ENCODE data around the gene EMC8. TPM values are rescaled to one million over a fixed set of nuclear protein-coding genes. Genes with fewer than 3 reads are reported as not detected.
A peak's percentile ranks its signal among the peaks of the same experiment; 100 is the strongest.

EMC8 gene
- total RNA-seq, 1 donor from 2014 or later = 27.4 TPM

DNA sequence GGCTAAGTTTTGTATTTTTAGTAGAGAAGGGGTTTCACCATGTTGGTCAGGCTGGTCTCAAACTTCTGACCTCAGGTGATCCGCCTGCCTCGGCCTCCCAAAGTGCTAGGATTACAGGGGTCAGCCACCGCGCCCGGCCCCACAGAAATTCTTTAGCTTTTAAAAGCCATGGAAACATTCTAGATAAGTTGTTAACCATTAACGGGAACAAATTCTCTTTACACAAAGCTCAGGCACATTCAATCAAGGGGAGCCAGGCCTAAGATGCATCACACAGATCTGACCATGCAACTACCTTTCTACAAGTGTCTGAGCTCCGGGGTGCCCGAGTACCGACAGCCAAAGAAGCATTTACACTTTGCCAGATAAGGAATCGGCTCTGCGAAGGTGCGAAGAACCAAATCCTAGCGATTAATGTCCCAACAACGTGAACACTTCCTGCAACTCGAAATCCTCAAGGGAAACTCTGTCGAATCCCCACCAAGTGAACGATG is 1.0 kb downstream of the EMC8 start:
- DNase-seq (ENCODE audit: low spot score) = no peak
- Mint-ChIP-seq H3K4me1 (ENCODE audit: low read depth) (peaks cover 43% of the 10 kb centered on the region), H3K27ac (ENCODE audit: unreplicated experiment) (peak overlapping the region; percentile 57), H3K27me3 (ENCODE audit: low read depth) (no peaks in the 10 kb centered on the region), H3K4me3 (ENCODE audit: unreplicated experiment) (peak overlapping the region; percentile 85), H3K36me3 (ENCODE audit: low read depth) (peaks cover 24% of the 10 kb centered on the region), H3K9me3 (ENCODE audit: low read depth) (no peaks in the 10 kb centered on the region)
- no peak for TF ChIP-seq CTCF (IDR thresholded peaks at IDR 0.05)

DNA sequence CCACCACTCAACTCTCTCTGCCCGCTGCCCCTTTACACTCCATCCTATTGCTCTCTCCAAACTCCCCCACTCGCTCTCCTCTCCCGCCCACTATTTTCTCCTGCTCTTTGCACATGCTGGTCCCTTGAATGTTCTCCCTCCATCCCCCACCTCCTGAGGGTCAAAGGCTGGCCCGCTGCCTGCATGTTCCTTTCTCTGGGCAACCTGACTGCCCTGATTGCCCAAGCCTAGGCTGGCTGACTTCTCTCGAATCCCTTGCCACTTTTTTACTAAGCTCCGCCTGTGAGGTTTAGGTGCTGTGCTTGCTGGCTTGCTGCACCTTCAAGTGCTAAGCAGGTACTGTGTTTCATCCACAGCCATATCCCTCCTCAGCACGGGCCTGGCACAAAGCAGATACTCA is 2.7 kb downstream of the EMC8 start:
- Mint-ChIP-seq H3K36me3 (ENCODE audit: low read depth) (peaks cover 27% of the 10 kb centered on the region), H3K27me3 (ENCODE audit: low read depth) (no peaks in the 10 kb centered on the region), H3K4me1 (ENCODE audit: low read depth) (peaks cover 36% of the 10 kb centered on the region), H3K9me3 (ENCODE audit: low read depth) (peaks cover 4% of the 10 kb centered on the region), H3K4me3 (ENCODE audit: unreplicated experiment) (no peak overlapping the region), H3K27ac (ENCODE audit: unreplicated experiment) (no peak overlapping the region)
- no peak for TF ChIP-seq CTCF (IDR thresholded peaks at IDR 0.05)
- DNase-seq (ENCODE audit: low spot score) = no peak

GRCh38 chr16:85796152-85796551 is 3.2 kb downstream of the EMC8 start:
- DNase-seq (ENCODE audit: low spot score) = no peak
- peaks cover 7% of the 10 kb centered on the region for H3K9me3 Mint-ChIP-seq (ENCODE audit: low read depth)
- H3K27ac Mint-ChIP-seq (ENCODE audit: unreplicated experiment) = no peak overlapping the region
- TF ChIP-seq CTCF (IDR thresholded peaks at IDR 0.05) = no peak
- H3K36me3 Mint-ChIP-seq (ENCODE audit: low read depth) = peaks cover 28% of the 10 kb centered on the region
- peaks cover 32% of the 10 kb centered on the region for H3K4me1 Mint-ChIP-seq (ENCODE audit: low read depth)
- no peak overlapping the region for H3K4me3 Mint-ChIP-seq (ENCODE audit: unreplicated experiment)
- no peaks in the 10 kb centered on the region for H3K27me3 Mint-ChIP-seq (ENCODE audit: low read depth)

GRCh38 chr16:85794696-85795095 is 4.6 kb downstream of the EMC8 start:
- Mint-ChIP-seq H3K27ac (ENCODE audit: unreplicated experiment) (no peak overlapping the region), H3K4me3 (ENCODE audit: unreplicated experiment) (no peak overlapping the region), H3K36me3 (ENCODE audit: low read depth) (peaks cover 28% of the 10 kb centered on the region), H3K27me3 (ENCODE audit: low read depth) (no peaks in the 10 kb centered on the region), H3K9me3 (ENCODE audit: low read depth) (peaks cover 7% of the 10 kb centered on the region), H3K4me1 (ENCODE audit: low read depth) (peaks cover 19% of the 10 kb centered on the region)
- no peak for TF ChIP-seq CTCF (IDR thresholded peaks at IDR 0.05)
- DNase-seq (ENCODE audit: low spot score) = no peak

- peaks cover 19% of the 10 kb centered on the region for H3K4me1 Mint-ChIP-seq (ENCODE audit: low read depth)
- H3K27ac Mint-ChIP-seq (ENCODE audit: unreplicated experiment) = no peak overlapping the region
- peaks cover 28% of the 10 kb centered on the region for H3K36me3 Mint-ChIP-seq (ENCODE audit: low read depth)
- H3K4me3 Mint-ChIP-seq (ENCODE audit: unreplicated experiment) = no peak overlapping the region
- peaks cover 7% of the 10 kb centered on the region for H3K9me3 Mint-ChIP-seq (ENCODE audit: low read depth)
- no peak for DNase-seq (ENCODE audit: low spot score)
- no peaks in the 10 kb centered on the region for H3K27me3 Mint-ChIP-seq (ENCODE audit: low read depth)
- no peak for TF ChIP-seq CTCF (IDR thresholded peaks at IDR 0.05)
Measured at GRCh38 chr16:85793662-85794298, 5.6 kb downstream of the EMC8 start.

Data from chondrocyte (in vitro differentiated cells).